ENCODE measurements around the gene LRRN4CL.
"Not testable (repeated sequence)": the region's sequence is repeated elsewhere in the genome, so short reads cannot be mapped to it uniquely, and the experiment has no call there.

LRRN4CL gene

GRCh38 chr11:62689421-62690183, at the start of gene LRRN4CL:
Gene LRRN4CL, minus strand, starts transcription at chr11:62689530. Its CDS starts 1,022 bp downstream, at chr11:62688508.
- no peak within 1 kb of the TSS for H3K4me3 ChIP-seq (ENCODE audit: low read depth, low read length)
- TF ChIP-seq CTCF (IDR thresholded peaks at IDR 0.05; ENCODE audit: low read depth, low read length, missing control alignments): no peak
- DNase-seq (ENCODE audit: low read depth): no peak

GRCh38 chr11:62737196-62737595, 47.9 kb upstream of the LRRN4CL start:
- DNase-seq (ENCODE audit: low read depth): no peak
- no peak for TF ChIP-seq CTCF (IDR thresholded peaks at IDR 0.05; ENCODE audit: low read depth, low read length, missing control alignments)
- no peak overlapping the region for H3K4me3 ChIP-seq (ENCODE audit: low read depth, low read length)

- no peak for DNase-seq (ENCODE audit: low read depth)
- peak; percentile 5 for TF ChIP-seq CTCF (IDR thresholded peaks at IDR 0.05; ENCODE audit: low read depth, low read length, missing control alignments)
- H3K4me3 ChIP-seq (ENCODE audit: low read depth, low read length): no peak overlapping the region
Observed at GRCh38 chr11:62732830-62733229, 43.5 kb upstream of the LRRN4CL start.

GRCh38 chr11:62730076-62730475, 40.7 kb upstream of the LRRN4CL start:
- not testable (repeated sequence) for DNase-seq (ENCODE audit: low read depth)
- H3K4me3 ChIP-seq (ENCODE audit: low read depth, low read length): peak overlapping the region; percentile 86

- peak; percentile 68 for DNase-seq (ENCODE audit: low read depth)
- no peak for TF ChIP-seq CTCF (IDR thresholded peaks at IDR 0.05; ENCODE audit: low read depth, low read length, missing control alignments)
- H3K4me3 ChIP-seq (ENCODE audit: low read depth, low read length): peak within 1 kb of the TSS; percentile 86
Observed at GRCh38 chr11:62728171-62728988, 39.0 kb upstream of the LRRN4CL start, which contains the start of gene TTC9C. Gene TTC9C, plus strand, starts transcription at chr11:62728486. Its CDS starts 363 bp downstream, at chr11:62728849.

- peak overlapping the region; percentile 86 for H3K4me3 ChIP-seq (ENCODE audit: low read depth, low read length)
- peak; percentile 95 for DNase-seq (ENCODE audit: low read depth)
- no peak for TF ChIP-seq CTCF (IDR thresholded peaks at IDR 0.05; ENCODE audit: low read depth, low read length, missing control alignments)
Observed at GRCh38 chr11:62727872-62728170, 38.5 kb upstream of the LRRN4CL start.

- peak within 1 kb of the TSS; percentile 86 for H3K4me3 ChIP-seq (ENCODE audit: low read depth, low read length)
- peak; percentile 98 for DNase-seq (ENCODE audit: low read depth)
- no peak for TF ChIP-seq CTCF (IDR thresholded peaks at IDR 0.05; ENCODE audit: low read depth, low read length, missing control alignments)
Observed at GRCh38 chr11:62727165-62727871, 38.0 kb upstream of the LRRN4CL start, which contains the start of gene HNRNPUL2. Gene HNRNPUL2, minus strand, starts transcription at chr11:62727457. Its CDS starts 301 bp downstream, at chr11:62727156.
